ENCODE measurements around the gene MAP3K2. TPM values are rescaled to one million over a fixed set of nuclear protein-coding genes. Genes with fewer than 3 reads are reported as not detected.
A peak's percentile ranks its signal among the peaks of the same experiment; 100 is the strongest.
"Not testable (repeated sequence)": the region's sequence is repeated elsewhere in the genome, so short reads cannot be mapped to it uniquely, and the experiment has no call there.

MAP3K2 gene
- total RNA-seq, 4 donors from 2014 or later, result 29.4 to 49.1 (median 44.0) TPM

DNA sequence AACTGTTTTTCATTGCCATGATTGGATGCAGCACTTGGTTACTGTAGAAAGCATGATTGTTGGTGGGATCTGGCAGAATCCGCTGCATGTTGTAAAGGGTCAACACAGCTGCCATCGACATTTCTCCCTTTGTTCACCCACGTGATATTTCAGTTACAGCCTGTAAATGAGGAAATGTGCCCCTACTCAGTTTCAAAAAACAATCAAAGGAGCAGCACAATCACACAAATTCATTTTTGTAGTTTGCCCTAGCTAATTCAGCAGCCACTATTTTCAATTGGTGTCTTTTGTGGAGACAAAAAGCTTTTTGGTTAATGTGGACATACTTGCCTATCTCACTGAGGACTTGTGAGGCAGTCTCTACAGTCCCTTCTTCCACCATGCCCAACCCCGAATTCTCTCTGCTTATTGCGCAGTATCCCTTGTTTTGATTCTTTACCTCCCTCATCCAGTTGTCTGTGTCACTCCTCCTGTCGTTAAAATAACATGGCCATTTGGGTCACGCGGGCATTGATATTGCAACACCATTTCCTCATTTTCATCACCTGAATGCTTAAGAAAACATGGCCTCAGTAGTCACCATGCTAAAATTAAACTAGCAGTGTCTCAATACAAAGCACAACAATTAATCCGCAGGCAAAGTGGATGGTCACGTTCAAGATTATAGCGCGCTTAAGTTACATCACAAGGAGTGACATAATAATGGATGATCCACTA is 24.0 kb upstream of the MAP3K2 start:
- H3K9me3 ChIP-seq, result no peaks in the 10 kb centered on the region
- no peak overlapping the region for H3K4me3 ChIP-seq
- peaks cover 68% of the 10 kb centered on the region for H3K4me1 ChIP-seq
- TF ChIP-seq, protein P1, sequence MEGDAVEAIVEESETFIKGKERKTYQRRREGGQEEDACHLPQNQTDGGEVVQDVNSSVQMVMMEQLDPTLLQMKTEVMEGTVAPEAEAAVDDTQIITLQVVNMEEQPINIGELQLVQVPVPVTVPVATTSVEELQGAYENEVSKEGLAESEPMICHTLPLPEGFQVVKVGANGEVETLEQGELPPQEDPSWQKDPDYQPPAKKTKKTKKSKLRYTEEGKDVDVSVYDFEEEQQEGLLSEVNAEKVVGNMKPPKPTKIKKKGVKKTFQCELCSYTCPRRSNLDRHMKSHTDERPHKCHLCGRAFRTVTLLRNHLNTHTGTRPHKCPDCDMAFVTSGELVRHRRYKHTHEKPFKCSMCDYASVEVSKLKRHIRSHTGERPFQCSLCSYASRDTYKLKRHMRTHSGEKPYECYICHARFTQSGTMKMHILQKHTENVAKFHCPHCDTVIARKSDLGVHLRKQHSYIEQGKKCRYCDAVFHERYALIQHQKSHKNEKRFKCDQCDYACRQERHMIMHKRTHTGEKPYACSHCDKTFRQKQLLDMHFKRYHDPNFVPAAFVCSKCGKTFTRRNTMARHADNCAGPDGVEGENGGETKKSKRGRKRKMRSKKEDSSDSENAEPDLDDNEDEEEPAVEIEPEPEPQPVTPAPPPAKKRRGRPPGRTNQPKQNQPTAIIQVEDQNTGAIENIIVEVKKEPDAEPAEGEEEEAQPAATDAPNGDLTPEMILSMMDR (IDR thresholded peaks at IDR 0.05), result no peak
- TF ChIP-seq EP300 (IDR thresholded peaks at IDR 0.05) (no peak), POLR2A (IDR thresholded peaks at IDR 0.05) (no peak), POLR2AphosphoS5 (IDR thresholded peaks at IDR 0.05) (no peak)
- 75% methylated on average over 12 of the region's 12 CpGs for WGBS
- H3K36me3 ChIP-seq, result no peaks in the 10 kb centered on the region
- H3K27me3 ChIP-seq, result no peaks in the 10 kb centered on the region
- H3K27ac ChIP-seq, result peak overlapping the region; percentile 21
- DNase-seq (ENCODE audit: low spot score in 2 of 2), result no peak

DNA sequence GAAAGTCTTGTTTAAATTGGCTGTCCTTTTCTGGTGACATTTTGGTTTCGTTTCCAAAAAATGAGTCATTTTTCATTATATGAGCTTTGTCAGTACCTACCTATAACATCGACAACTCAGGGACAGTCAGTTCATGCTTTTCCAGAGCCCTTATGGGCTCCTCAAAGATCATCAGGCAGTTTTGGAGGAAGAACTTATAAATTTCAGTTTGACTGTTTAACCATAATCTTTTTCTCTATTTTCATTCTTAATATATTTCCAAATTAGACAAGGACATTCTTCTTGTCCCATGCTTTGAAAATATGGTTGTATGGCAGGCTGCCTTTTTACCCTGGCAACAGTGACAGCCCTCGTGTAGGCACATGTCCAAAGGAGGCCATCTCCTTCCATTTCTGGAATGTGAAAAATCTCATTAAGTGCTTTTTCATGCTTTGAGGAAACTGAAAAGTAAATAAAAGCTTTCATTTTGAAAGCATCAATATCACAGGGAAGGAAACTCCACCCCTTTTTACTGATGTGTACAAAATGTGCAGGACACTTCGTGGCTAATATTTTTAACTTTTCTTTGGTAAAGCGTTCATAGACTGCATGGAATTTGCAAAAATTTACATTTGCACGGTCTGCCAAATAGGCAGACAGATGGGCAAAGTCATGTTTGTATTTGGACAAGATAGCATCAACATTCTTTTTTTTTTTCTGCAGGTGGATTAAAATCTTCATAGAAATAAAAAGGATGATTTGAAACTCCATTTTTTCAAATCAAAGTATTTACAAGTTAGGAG is 23.3 kb upstream of the MAP3K2 start:
- no peak for TF ChIP-seq POLR2A (IDR thresholded peaks at IDR 0.05)
- no peak for TF ChIP-seq EP300 (IDR thresholded peaks at IDR 0.05)
- no peak for TF ChIP-seq POLR2AphosphoS5 (IDR thresholded peaks at IDR 0.05)
- TF ChIP-seq, protein P1 (IDR thresholded peaks at IDR 0.05), result no peak
- Histone ChIP-seq H3K4me3 (no peak overlapping the region), H3K27ac (peak overlapping the region; percentile 63), H3K36me3 (no peaks in the 10 kb centered on the region), H3K4me1 (peaks cover 64% of the 10 kb centered on the region), H3K9me3 (no peaks in the 10 kb centered on the region), H3K27me3 (no peaks in the 10 kb centered on the region)
- 9% methylated on average over 6 of the region's 6 CpGs for whole genome bisulfite sequencing
- DNase-seq (ENCODE audit: low spot score in 2 of 2), result no peak

- not testable (repeated sequence) for H3K4me3 ChIP-seq; DNase-seq (ENCODE audit: low spot score in 2 of 2); H3K36me3 ChIP-seq; H3K9me3 ChIP-seq; H3K27me3 ChIP-seq
- peaks cover 57% of the 10 kb centered on the region for H3K4me1 ChIP-seq
- peak overlapping the region; percentile 63 for H3K27ac ChIP-seq
- WGBS, result 95% methylated on average over 8 of the region's 8 CpGs
Measured at GRCh38 chr2:127409716-127410115, 21.9 kb upstream of the MAP3K2 start.

- Histone ChIP-seq H3K27me3 (no peaks in the 10 kb centered on the region), H3K27ac (peak overlapping the region; percentile 94), H3K4me3 (peak overlapping the region; percentile 54), H3K9me3 (no peaks in the 10 kb centered on the region), H3K36me3 (no peaks in the 10 kb centered on the region), H3K4me1 (peaks cover 57% of the 10 kb centered on the region)
- WGBS, result 91% methylated on average over 10 of the region's 10 CpGs
- no peak for DNase-seq (ENCODE audit: low spot score in 2 of 2)
- TF ChIP-seq POLR2A (IDR thresholded peaks at IDR 0.05), result no peak
- TF ChIP-seq, protein P1 (IDR thresholded peaks at IDR 0.05), result no peak
- no peak for TF ChIP-seq EP300 (IDR thresholded peaks at IDR 0.05)
- no peak for TF ChIP-seq POLR2AphosphoS5 (IDR thresholded peaks at IDR 0.05)
Measured at GRCh38 chr2:127408807-127409099, 21.0 kb upstream of the MAP3K2 start.

DNA sequence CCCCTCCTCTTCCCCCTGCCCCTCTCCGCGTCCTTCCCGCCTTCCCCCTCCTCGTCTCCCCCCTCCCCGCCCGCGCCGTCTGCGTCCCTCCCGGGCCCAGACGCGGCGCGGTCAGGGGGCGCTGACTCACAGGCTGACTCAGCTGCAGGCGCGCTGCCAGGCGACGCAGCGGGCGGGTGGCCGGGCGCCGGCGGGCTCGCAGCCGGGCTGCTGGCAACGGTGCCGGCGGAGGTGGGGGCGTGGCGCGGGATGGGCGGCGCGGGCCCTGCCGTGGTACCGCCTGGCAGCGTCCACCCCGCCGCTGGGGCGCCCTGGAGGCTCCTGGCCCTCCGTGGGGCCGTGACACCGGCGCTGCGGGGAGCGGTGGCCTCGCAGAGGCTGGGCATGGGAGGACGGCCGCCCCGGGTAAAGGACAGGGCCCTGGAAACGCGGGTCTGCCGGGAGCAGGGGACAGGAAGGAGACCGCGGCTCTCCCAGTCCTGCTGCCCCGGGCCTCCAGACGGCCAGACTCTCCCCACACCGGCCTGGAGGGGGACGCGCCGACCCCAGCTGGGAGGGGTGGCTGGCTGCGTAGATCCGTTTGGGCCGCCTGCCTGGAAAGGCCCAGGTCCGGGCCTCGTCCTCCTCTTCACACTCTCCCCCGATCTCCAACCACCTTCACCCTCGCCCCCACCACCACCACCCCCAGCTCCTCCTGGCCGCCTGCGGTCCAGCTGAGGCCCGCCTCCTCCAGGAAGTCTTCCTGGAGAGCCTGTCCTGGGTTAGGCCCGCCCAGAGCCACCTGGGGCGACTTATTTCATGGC is 20.4 kb upstream of the MAP3K2 start:
- 59% methylated on average over 13 of the region's 75 CpGs for WGBS
- Histone ChIP-seq H3K4me3 (peak overlapping the region; percentile 54), H3K27me3 (no peaks in the 10 kb centered on the region), H3K4me1 (peaks cover 54% of the 10 kb centered on the region), H3K36me3 (no peaks in the 10 kb centered on the region), H3K27ac (peak overlapping the region; percentile 94), H3K9me3 (no peaks in the 10 kb centered on the region)
- peak; percentile 93 for DNase-seq (ENCODE audit: low spot score in 2 of 2)
- TF ChIP-seq EP300 (IDR thresholded peaks at IDR 0.05) (no peak), POLR2AphosphoS5 (IDR thresholded peaks at IDR 0.05) (peak in 1 of 3 donors; percentile 78), POLR2A (IDR thresholded peaks at IDR 0.05) (peak in 1 of 2 donors; percentile 54)
- TF ChIP-seq, protein P1 (IDR thresholded peaks at IDR 0.05), result no peak

All from suprapubic skin (tissue), 4 donors.